Activated CD8-positive, alpha-beta memory T cell treated with anti-CD3 and anti-CD28 coated beads, Interleukin-2, amount 50 U/mL, for 48 hours (primary cell): ENCODE measurements around the gene MTMR12.
"Not testable (repeated sequence)": the region's sequence is repeated elsewhere in the genome, so short reads cannot be mapped to it uniquely, and the experiment has no call there.

Source experiments
- DNase-seq: peaks from one replicate; pipeline ENCODE4 v3.0.0-alpha.2; 2020

The MTMR12 gene

GRCh38 chr5:32295966-32296772 lies 16.6 kb downstream of the MTMR12 start:
- DNase-seq, result not testable (repeated sequence)

- DNase-seq, result no peak
Measured at GRCh38 chr5:32291591-32291990, 21.1 kb downstream of the MTMR12 start.

- no peak for DNase-seq
Measured at GRCh38 chr5:32290922-32291321, 21.8 kb downstream of the MTMR12 start.

- not testable (repeated sequence) for DNase-seq
Measured at GRCh38 chr5:32290501-32290900, 22.2 kb downstream of the MTMR12 start.

GRCh38 chr5:32289986-32290385 lies 22.8 kb downstream of the MTMR12 start:
- DNase-seq, result not testable (repeated sequence)

GRCh38 chr5:32288135-32288534 lies 24.6 kb downstream of the MTMR12 start:
- DNase-seq, result not testable (repeated sequence)

- not testable (repeated sequence) for DNase-seq
Measured at GRCh38 chr5:32287525-32287924, 25.2 kb downstream of the MTMR12 start.

GRCh38 chr5:32285510-32286138 lies 27.1 kb downstream of the MTMR12 start:
- DNase-seq, result no peak

- DNase-seq, result no peak
Measured at GRCh38 chr5:32283539-32284377, 29.0 kb downstream of the MTMR12 start.

GRCh38 chr5:32283061-32283460 lies 29.7 kb downstream of the MTMR12 start:
- DNase-seq, result no peak

GRCh38 chr5:32282633-32283032 lies 30.1 kb downstream of the MTMR12 start:
- DNase-seq, result no peak

GRCh38 chr5:32281378-32282133 lies 31.2 kb downstream of the MTMR12 start:
- not testable (repeated sequence) for DNase-seq

- DNase-seq, result no peak
Measured at GRCh38 chr5:32280656-32281081, 32.1 kb downstream of the MTMR12 start.

- DNase-seq, result no peak
Measured at GRCh38 chr5:32279786-32280185, 33.0 kb downstream of the MTMR12 start.

- no peak for DNase-seq
Measured at GRCh38 chr5:32279223-32279622, 33.5 kb downstream of the MTMR12 start.

- no peak for DNase-seq
Measured at GRCh38 chr5:32278406-32278805, 34.3 kb downstream of the MTMR12 start.

GRCh38 chr5:32277798-32278197 lies 34.9 kb downstream of the MTMR12 start:
- DNase-seq, result no peak

GRCh38 chr5:32276173-32276853 lies 36.4 kb downstream of the MTMR12 start:
- DNase-seq, result no peak

- no peak for DNase-seq
Measured at GRCh38 chr5:32275396-32275741, 37.4 kb downstream of the MTMR12 start.

GRCh38 chr5:32274548-32275395 lies 38.0 kb downstream of the MTMR12 start:
- no peak for DNase-seq

- DNase-seq, result no peak
Measured at GRCh38 chr5:32273821-32274220, 38.9 kb downstream of the MTMR12 start.
